B cell (primary cell): Measurements from ENCODE around the gene HSD11B1. TPM values are rescaled to one million over a fixed set of nuclear protein-coding genes. Genes with fewer than 3 reads are reported as not detected.

Experiments
- ATAC-seq: fragments of 200-7000 bp; cut with Tn5 transposase; one replicate; pipeline ENCODE4 v1.10.0; 2021; ENCODE audit warnings: low read depth, mild to moderate bottlenecking, moderate number of reproducible peaks, moderate library complexity
- CTCF ChIA-PET: fragments of 350-600 bp; sonication (Branson Sonifier 250); formaldehyde crosslinking; loops from one replicate; lab custom pipeline; 2021; ENCODE audit warnings: antibody characterized with exemption, inconsistent platforms; lab: Charles Lee
- POLR2A ChIA-PET: fragments of 350-600 bp; sonication (Branson Sonifier 250); formaldehyde crosslinking; loops from one replicate; lab custom pipeline; 2021; ENCODE audit warnings: antibody characterized with exemption; lab: Charles Lee
- DNase-seq: peaks from one replicate; pipeline ENCODE4 v3.0.0; 2013
- H2AFZ ChIP-seq: 2 replicates; pipeline ENCODE4 v1.6.1; 2012; ENCODE audit warnings: mild to moderate bottlenecking, low read depth, low read length; ENCODE audit not compliant: insufficient read depth, poor library complexity, severe bottlenecking
- H3K27ac ChIP-seq, 2 donors: 1 replicate in 1 of 2; 2 replicates in 1 of 2; pipeline ENCODE4 v1.5.1; 2012 to 2013; ENCODE audit warnings: low read length in 2 of 2, mild to moderate bottlenecking in 2 of 2, moderate library complexity in 1 of 2
- H3K27me3 ChIP-seq, 4 experiments: fragments of 200-600 bp in 1 of 4; sonication (generic) in 1 of 4; replicated peaks in 1 of 4; 1 replicate in 2 of 4; 2 replicates in 2 of 4; pipeline versions ENCODE4 v1.6.1 to v1.7.0; 2013 to 2016; ENCODE audit warnings: low read length in 3 of 4, mild to moderate bottlenecking in 2 of 4, mixed read lengths in 1 of 4, moderate library complexity in 1 of 4; ENCODE audit not compliant: insufficient read depth in 4 of 4, control insufficient read depth in 3 of 4; ENCODE audit errors: control extremely low read depth in 1 of 4
- H3K36me3 ChIP-seq, 2 experiments: replicated peaks in 1 of 2; 1 replicate in 1 of 2; 2 replicates in 1 of 2; pipeline versions ENCODE4 v1.6.1 to v1.7.1; 2013; ENCODE audit warnings: low read length in 1 of 2; ENCODE audit not compliant: insufficient read depth in 2 of 2, control insufficient read depth in 1 of 2; ENCODE audit errors: control extremely low read depth in 1 of 2, extremely low read depth in 1 of 2
- H3K4me1 ChIP-seq, 2 donors: fragments of 200-600 bp in 1 of 2; sonication (generic) in 1 of 2; 1 replicate in 1 of 2; 2 replicates in 1 of 2; pipeline versions ENCODE4 v1.5.1 to v1.6.1; 2013 to 2017; ENCODE audit warnings: low read length in 2 of 2; ENCODE audit not compliant: control insufficient read depth in 2 of 2, insufficient read depth in 2 of 2
- H3K4me2 ChIP-seq: replicated peaks from 2 replicates; pipeline ENCODE3; 2012; ENCODE audit warnings: mild to moderate bottlenecking, low read depth, low read length; ENCODE audit not compliant: poor library complexity, severe bottlenecking
- H3K4me3 ChIP-seq, 5 experiments: fragments of 200-600 bp in 1 of 5; sonication (generic) in 1 of 5; 1 replicate in 3 of 5; 2 replicates in 2 of 5; pipeline versions ENCODE4 v1.5.1 to v1.7.0; 2011 to 2016; ENCODE audit warnings: low read length in 4 of 5, mild to moderate bottlenecking in 4 of 5, low read depth in 2 of 5, control low read depth in 1 of 5, moderate library complexity in 1 of 5; ENCODE audit not compliant: insufficient read depth in 1 of 5; ENCODE audit errors: control extremely low read depth in 1 of 5, extremely low read depth in 1 of 5
- H3K79me2 ChIP-seq: fragments of 200-600 bp; sonication (generic); one replicate; pipeline ENCODE4 v1.6.0; 2016; ENCODE audit warnings: low read length; ENCODE audit not compliant: control insufficient read depth, insufficient read depth
- H3K9ac ChIP-seq: fragments of 200-600 bp; sonication (generic); 2 replicates; pipeline ENCODE4 v1.6.1; 2017; ENCODE audit warnings: mild to moderate bottlenecking, low read length, moderate library complexity
- H3K9me3 ChIP-seq, 3 donors: one replicate each; pipeline versions ENCODE4 v1.6.1 to v1.7.1; 2013; ENCODE audit warnings: low read length in 2 of 3; ENCODE audit not compliant: control insufficient read depth in 2 of 3, insufficient read depth in 1 of 3; ENCODE audit errors: control extremely low read depth in 1 of 3
- H4K20me1 ChIP-seq: 2 replicates; pipeline ENCODE4 v1.6.0; 2012; ENCODE audit warnings: mild to moderate bottlenecking, low read length; ENCODE audit not compliant: insufficient read depth, control insufficient read depth, poor library complexity, severe bottlenecking
- H3K27ac Mint-ChIP-seq: one replicate; pipeline ENCODE4 v1.8.0; 2021; ENCODE audit warnings: mixed read lengths
- H3K27me3 Mint-ChIP-seq: one replicate; pipeline ENCODE4 v1.8.0; 2021; ENCODE audit warnings: mixed read lengths
- H3K4me1 Mint-ChIP-seq: one replicate; pipeline ENCODE4 v1.8.0; 2021; ENCODE audit warnings: mixed read lengths
- H3K4me3 Mint-ChIP-seq: one replicate; pipeline ENCODE4 v1.8.0; 2021; ENCODE audit warnings: mixed read lengths
- H3K9me3 Mint-ChIP-seq: one replicate; pipeline ENCODE4 v1.8.0; 2022; ENCODE audit warnings: mixed read lengths; ENCODE audit not compliant: insufficient read depth
- CTCF ChIP-seq: fragments of 200-600 bp; IDR thresholded peaks from one replicate; pipeline ENCODE4 v1.8.0; 2022; ENCODE audit warnings: antibody characterized with exemption, mild to moderate bottlenecking
- EZH2 ChIP-seq: IDR thresholded peaks from 2 replicates; pipeline ENCODE4 v1.6.1; 2012; ENCODE audit warnings: borderline replicate concordance, low read depth, mild to moderate bottlenecking, moderate library complexity, low read length; ENCODE audit not compliant: insufficient read depth, poor library complexity, severe bottlenecking
- WGBS: methylation state at CpG from one replicate; pipeline ENCODE4 v1.1.5; 2013; ENCODE audit warnings: missing lambda C conversion rate; ENCODE audit not compliant: insufficient coverage; 5-methylcytosine and 5-hydroxymethylcytosine counted together
- intact Hi-C: fragments of 100-400 bp; cut with micrococcal nuclease; formaldehyde crosslinking; loops from one replicate; pipeline ENCODE4 v1.10.0; 2022
- polyA plus RNA-seq: library from polyadenylated mRNA; depleted of rRNA; stranded (reverse); fragments of >200 nt; gene quantifications from 2 replicates; pipeline ENCODE4 v1.2.3, GENCODE V29; 2012
- total RNA-seq, 2 donors: library from RNA; stranded (reverse); fragments of 120-200 nt in 1 of 2; gene quantifications; 1 replicate in 1 of 2; 2 replicates in 1 of 2; pipeline versions ENCODE4 v1.2.3 to v1.2.4, GENCODE V29; 2013 to 2022

Gene HSD11B1
- total and polyA plus RNA-seq, 2 donors (not counting 1 experiment from before 2014, with no cell fraction given): not detected

GRCh38 chr1:209769171-209769904, 64.7 kb downstream of the HSD11B1 start:
- peak overlapping the region; percentile 58 to 83 (median 68) for H3K4me3 ChIP-seq
- H3K4me3 Mint-ChIP-seq: no peak overlapping the region
- no peaks in the 10 kb centered on the region for H3K27me3 Mint-ChIP-seq
- H2AFZ ChIP-seq: peak overlapping the region; percentile 44
- ATAC-seq (peak; percentile 57), DNase-seq (peak; percentile 47)
- H3K27me3 ChIP-seq: no peaks in the 10 kb centered on the region
- H3K79me2 ChIP-seq: peaks cover 68% of the 10 kb centered on the region
- H3K4me1 Mint-ChIP-seq: peaks cover 29% of the 10 kb centered on the region
- peaks cover 2 to 48% of the 10 kb centered on the region in 2 experiments for H3K36me3 ChIP-seq
- 0% methylated on average over 5 of the region's 13 CpGs for WGBS
- CTCF ChIA-PET: interaction anchor here (0.9 to 5.3 kb wide), 13 partner anchors 8 to 193 kb away, joined by 3 to 48 read pairs (median 4); partner anchors contain the start of genes C1orf74 and TRAF3IP3
- peaks cover 15% of the 10 kb centered on the region for H4K20me1 ChIP-seq
- H3K9ac ChIP-seq: peak overlapping the region; percentile 77
- no peaks in the 10 kb centered on the region for H3K9me3 ChIP-seq
- peaks cover 65 to 80% of the 10 kb centered on the region in 2 donors for H3K4me1 ChIP-seq
- POLR2A ChIA-PET: interaction anchor here (1.2 to 4.2 kb wide), 3 partner anchors 13 to 18 kb away, joined by 6 to 40 read pairs (median 9); partner anchors contain the start of genes C1orf74 and TRAF3IP3
- TF ChIP-seq CTCF (no peak), EZH2 (no peak)
- no peak overlapping the region for H3K27ac Mint-ChIP-seq
- H3K9me3 Mint-ChIP-seq: no peaks in the 10 kb centered on the region
- H3K4me2 ChIP-seq: peak overlapping the region; percentile 71
- intact Hi-C loops: loop anchor here (1.0 to 5.0 kb wide), 2 partner anchors 15 to 58 kb away; partner anchors contain the start of genes C1orf74 and UTP25
- H3K27ac ChIP-seq: peak overlapping the region; percentile 57 to 87
